K562 (cell line): ENCODE measurements around the gene TRDMT1. TPM values are rescaled to one million over a fixed set of nuclear protein-coding genes. Genes with fewer than 3 reads are reported as not detected.

ENCODE experiments used
- ATAC-seq: fragments of 200-7000 bp; cut with Tn5 transposase; 3 replicates; pipeline ENCODE4 v1.9.1; 2020; ENCODE audit warnings: moderate library complexity
- BruUV-seq: library from RNA; stranded (reverse); fragments of 400-500 nt; replicated peaks from 2 replicates; lab custom pipeline; 2021; lab: Mats Ljungman, UMichigan
- CTCF ChIA-PET: fragments of 300-600 bp; formaldehyde crosslinking; extraction: SDS; loops from one replicate; lab custom pipeline; 2021; ENCODE audit warnings: low intra/inter-chr PET ratio; lab: Yijun Ruan, JAX
- POLR2A ChIA-PET: fragments of 300-600, 350-650 bp; sonication (Branson Sonifier 250); formaldehyde crosslinking; extraction: SDS; loops from one replicate; lab custom pipeline; 2021; ENCODE audit warnings: antibody characterized with exemption, inconsistent platforms; lab: Yijun Ruan, JAX
- DNase-seq, 4 experiments: peaks; one replicate each; pipeline versions ENCODE4 v3.0.0 to v3.0.0-alpha.2; 2011 to 2018; ENCODE audit warnings: low spot score in 3 of 4, mixed read lengths in 3 of 4; ENCODE audit errors: extremely low read depth in 1 of 4
- FAIRE-seq: peaks from 2 replicates; lab custom pipeline; 2011; peaks lifted over from hg19 to GRCh38; lab: Jason Lieb, UNC
- H2AFZ ChIP-seq: 2 replicates; pipeline ENCODE4 v1.6.0; 2011; ENCODE audit warnings: low read depth, low read length, control low read depth, inconsistent platforms
- H3K27ac ChIP-seq: fragments of 200-600 bp; 3 replicates; pipeline ENCODE4 v1.8.0; 2011; ENCODE audit warnings: low read depth, mild to moderate bottlenecking, control low read depth, inconsistent platforms, low read length, moderate library complexity, mixed read lengths; ENCODE audit errors: extremely low read depth
- H3K27me3 ChIP-seq, 2 experiments: fragments of 300-600 bp in 1 of 2; 2 replicates in 1 of 2; 3 replicates in 1 of 2; pipeline versions ENCODE4 v1.6.0 to v1.8.0; 2011; ENCODE audit warnings: inconsistent platforms in 2 of 2, low read length in 2 of 2, mild to moderate bottlenecking in 1 of 2, mixed read lengths in 1 of 2, moderate library complexity in 1 of 2; ENCODE audit not compliant: control insufficient read depth in 2 of 2, insufficient read depth in 2 of 2
- H3K36me3 ChIP-seq: fragments of 300-600 bp; 3 replicates; pipeline ENCODE4 v1.8.0; 2011; ENCODE audit warnings: mild to moderate bottlenecking, low read length, inconsistent platforms; ENCODE audit not compliant: control insufficient read depth, insufficient read depth
- H3K4me1 ChIP-seq, 2 experiments: fragments of 200-600 bp in 1 of 2; replicated peaks in 1 of 2; 2 replicates in 1 of 2; 3 replicates in 1 of 2; pipeline versions ENCODE4 v1.5.1 to v1.8.0; 2011; ENCODE audit warnings: inconsistent platforms in 2 of 2, low read length in 2 of 2, mild to moderate bottlenecking in 1 of 2, mixed read lengths in 1 of 2, moderate library complexity in 1 of 2; ENCODE audit not compliant: control insufficient read depth in 2 of 2, insufficient read depth in 2 of 2
- H3K4me2 ChIP-seq: 2 replicates; pipeline ENCODE4 v1.6.1; 2011; ENCODE audit warnings: low read length, control low read depth, inconsistent platforms, mixed read lengths; ENCODE audit not compliant: insufficient read depth
- H3K4me3 ChIP-seq: fragments of 200-600 bp; sonication (generic), shearing (Covaris generic); 2 replicates; pipeline ENCODE4 v1.5.1; 2016; ENCODE audit warnings: control low read depth, inconsistent platforms
- H3K79me2 ChIP-seq: fragments of 200-600 bp; 3 replicates; pipeline ENCODE4 v1.8.0; 2011; ENCODE audit warnings: low read length, inconsistent platforms; ENCODE audit not compliant: control insufficient read depth, insufficient read depth
- H3K9ac ChIP-seq, 2 experiments: 2 replicates each; pipeline versions ENCODE4 v1.6.0 to v1.6.1; 2011; ENCODE audit warnings: low read depth in 2 of 2, low read length in 2 of 2, control low read depth in 1 of 2, inconsistent platforms in 1 of 2, mild to moderate bottlenecking in 1 of 2, mixed read lengths in 1 of 2; ENCODE audit not compliant: insufficient read depth in 1 of 2
- H3K9me1 ChIP-seq: one replicate; pipeline ENCODE4 v1.6.0; 2011; ENCODE audit warnings: inconsistent platforms, mild to moderate bottlenecking, low read length, moderate library complexity; ENCODE audit not compliant: control insufficient read depth, insufficient read depth
- H3K9me3 ChIP-seq: replicated peaks from 2 replicates; pipeline ENCODE4 v1.5.1; 2011; ENCODE audit warnings: low read depth, low read length, inconsistent platforms; ENCODE audit not compliant: control insufficient read depth, insufficient read depth
- H4K20me1 ChIP-seq: replicated peaks from 2 replicates; pipeline ENCODE4 v1.6.1; 2011; ENCODE audit warnings: low read length, inconsistent platforms, mixed read lengths; ENCODE audit not compliant: control insufficient read depth, insufficient read depth
- ADNP ChIP-seq: fragments of 200-800 bp; sonication (Bioruptor generic); IDR thresholded peaks from 2 replicates; pipeline ENCODE4 v1.6.1; 2016; ENCODE audit warnings: missing genetic modification characterization, missing compliant biosample characterization
- ATF4 ChIP-seq: fragments of 450-650 bp; formaldehyde crosslinking; IDR thresholded peaks from 2 replicates; pipeline ENCODE4 v1.4.0; 2022; ENCODE audit warnings: mild to moderate bottlenecking, moderate library complexity
- NFE2 ChIP-seq: IDR thresholded peaks from 2 replicates; pipeline ENCODE4 v1.6.1; 2014; ENCODE audit warnings: antibody characterized with exemption, low read depth
- ZBTB26 ChIP-seq: fragments of 450-650 bp; formaldehyde crosslinking; IDR thresholded peaks from 2 replicates; pipeline ENCODE4 v1.4.0; 2022; ENCODE audit warnings: missing genetic modification characterization
- ZNF707 ChIP-seq: fragments of 250-450 bp; sonication (Bioruptor Pico); conservative IDR thresholded peaks from 2 replicates; pipeline ENCODE4 v1.8.0; 2022; ENCODE audit warnings: inconsistent platforms, mild to moderate bottlenecking, moderate library complexity
- WGBS: fragments of 100-300 bp; shearing (Covaris generic); methylation state at CpG from one replicate; pipeline ENCODE4 v1.1.6; 2016; ENCODE audit warnings: low coverage, mixed read lengths; ENCODE audit not compliant: insufficient coverage; ENCODE audit errors: missing lambda C conversion rate; 5-methylcytosine and 5-hydroxymethylcytosine counted together
- in situ Hi-C: fragments of 300-500 bp; cut with MboI; formaldehyde crosslinking; loops from 4 replicates; pipeline ENCODE4 v1.15.0; 2018; ENCODE audit warnings: inconsistent platforms, mixed read lengths
- intact Hi-C: fragments of 100-400 bp; cut with micrococcal nuclease; formaldehyde crosslinking; loops from 2 replicates; pipeline ENCODE4 v1.14.2; 2022
- polyA plus RNA-seq, 8 experiments: library from polyadenylated mRNA; depleted of rRNA in 4 of 8; stranded (reverse) in 5 of 8; unstranded in 3 of 8; fragments of >200 nt; fragmentation: Nextera tagmentation in 2 of 8; fragmentation: Illumina TruSeq in 1 of 8; extraction: Ambion mirVana in 2 of 8; extraction: Trizol in 1 of 8; gene quantifications; 2 replicates each; pipeline versions ENCODE4 v1.2.1 to v1.2.3, GENCODE V29; 2011 to 2014; ENCODE audit warnings: inconsistent platforms in 1 of 8, missing spikeins in 1 of 8
- total RNA-seq, 7 experiments: library from RNA; depleted of rRNA in 6 of 7; stranded (reverse); fragments of >200 nt in 6 of 7; fragmentation: Illumina TruSeq in 2 of 7; extraction: Trizol in 2 of 7; gene quantifications; 2 replicates each; pipeline versions ENCODE4 v1.2.1 to v1.2.3, GENCODE V29; 2011 to 2021; ENCODE audit warnings: low replicate concordance in 1 of 7

The TRDMT1 gene
- total and polyA plus RNA-seq, 9 of the 15 experiments (the other 6 are each of a cell fraction or from before 2014, with no cell fraction given) = 5.4 to 12.6 (median 9.3) TPM

- TF ChIP-seq ATF4 (CRISPR knock-in tag) (no peak), ZBTB26 (no peak)
Observed at GRCh38 chr10:17244700-17245365, 43.4 kb upstream of the TRDMT1 start (continued).

- no peak for FAIRE-seq
- Histone ChIP-seq H3K4me2 (no peak overlapping the region), H3K4me1 (peaks cover 0 to 15% of the 10 kb centered on the region in 2 experiments; a peak in 3 of 5 replicates), H3K27ac (no peak overlapping the region), H4K20me1 (no peaks in the 10 kb centered on the region), H3K4me3 (no peak overlapping the region), H3K27me3 (no peaks in the 10 kb centered on the region), H3K36me3 (peaks cover 8% of the 10 kb centered on the region; the same call in 1 of the 3 replicates), H3K9me3 (peaks cover 11% of the 10 kb centered on the region), H3K79me2 (no peaks in the 10 kb centered on the region), H3K9me1 (no peaks in the 10 kb centered on the region), H2AFZ (peak overlapping the region; percentile 38), H3K9ac (no peak overlapping the region)
- no peak for DNase-seq
- intact Hi-C loops = no loop called here
- BruUV-seq = no TSS peak
- CTCF ChIA-PET = interaction anchor here (0.6 kb wide), 1 partner anchor 1004 kb away, joined by 3 read pairs; no protein-coding TSS in a partner anchor
- in situ Hi-C loops = no loop called here
- ATAC-seq = no peak
- POLR2A ChIA-PET = interaction anchor here (0.6 to 1.2 kb wide), 2 partner anchors 10 to 15 kb away, joined by 4 to 5 read pairs; no protein-coding TSS in a partner anchor
- WGBS = 52% methylated on average over 5 of the region's 5 CpGs
- TF ChIP-seq ADNP (tag) (no peak), ZNF707 (CRISPR knock-in tag) (no peak), NFE2 (no peak)
Observed at GRCh38 chr10:17241611-17242333, 40.3 kb upstream of the TRDMT1 start.
